Keratinocyte (primary cell): ENCODE measurements around the gene PRKACA. TPM values are rescaled to one million over a fixed set of nuclear protein-coding genes. Genes with fewer than 3 reads are reported as not detected.

Experiments
- DNase-seq: peaks from one replicate; pipeline ENCODE4 v3.0.0-alpha.2; 2011; ENCODE audit warnings: low read depth, missing footprints, low spot score
- FAIRE-seq: peaks from 2 replicates; lab custom pipeline; 2011; peaks lifted over from hg19 to GRCh38; lab: Jason Lieb, UNC
- H2AFZ ChIP-seq: 2 replicates; pipeline ENCODE4 v1.6.0; 2012; ENCODE audit warnings: low read length, control low read depth, inconsistent platforms; ENCODE audit not compliant: control insufficient read depth
- H3K27ac ChIP-seq: 2 replicates; pipeline ENCODE4 v1.5.1; 2011; ENCODE audit warnings: low read length; ENCODE audit not compliant: control insufficient read depth, insufficient read depth
- H3K27me3 ChIP-seq: 3 replicates; pipeline ENCODE4 v1.6.0; 2011; ENCODE audit warnings: low read length; ENCODE audit not compliant: control insufficient read depth, insufficient read depth; ENCODE audit errors: extremely low read depth
- H3K36me3 ChIP-seq, 2 experiments: 2 replicates in 1 of 2; 3 replicates in 1 of 2; pipeline ENCODE4 v1.5.1; 2011; ENCODE audit warnings: low read length in 2 of 2, mild to moderate bottlenecking in 1 of 2; ENCODE audit not compliant: control insufficient read depth in 2 of 2, insufficient read depth in 2 of 2; ENCODE audit errors: extremely low read depth in 1 of 2
- H3K4me1 ChIP-seq: 3 replicates; pipeline ENCODE4 v1.5.1; 2011; ENCODE audit warnings: low read length; ENCODE audit not compliant: control insufficient read depth, insufficient read depth; ENCODE audit errors: extremely low read depth
- H3K4me2 ChIP-seq: 3 replicates; pipeline ENCODE4 v1.6.0; 2011; ENCODE audit warnings: low read depth, low read length; ENCODE audit not compliant: control insufficient read depth, insufficient read depth; ENCODE audit errors: extremely low read depth
- H3K4me3 ChIP-seq, 3 experiments: fragments of 200-600 bp in 1 of 3; sonication (generic) in 1 of 3; 2 replicates in 2 of 3; 3 replicates in 1 of 3; pipeline ENCODE4 v1.5.1; 2011 to 2016; ENCODE audit warnings: low read length in 3 of 3, mild to moderate bottlenecking in 3 of 3, control low read depth in 2 of 3, inconsistent platforms in 1 of 3, low read depth in 1 of 3, mixed read lengths in 1 of 3, mixed run types in 1 of 3, moderate library complexity in 1 of 3; ENCODE audit not compliant: control insufficient read depth in 2 of 3, insufficient read depth in 2 of 3; ENCODE audit errors: extremely low read depth in 1 of 3
- H3K79me2 ChIP-seq: 2 replicates; pipeline ENCODE4 v1.6.0; 2012; ENCODE audit warnings: low read length; ENCODE audit not compliant: control insufficient read depth, insufficient read depth
- H3K9ac ChIP-seq: 3 replicates; pipeline ENCODE4 v1.6.0; 2011; ENCODE audit warnings: low read length; ENCODE audit not compliant: control insufficient read depth, insufficient read depth; ENCODE audit errors: extremely low read depth
- H3K9me1 ChIP-seq: 3 replicates; pipeline ENCODE4 v1.6.0; 2011; ENCODE audit warnings: low read length; ENCODE audit not compliant: control insufficient read depth, insufficient read depth; ENCODE audit errors: extremely low read depth
- H3K9me3 ChIP-seq: 2 replicates; pipeline ENCODE4 v1.5.1; 2012; ENCODE audit warnings: low read depth, low read length; ENCODE audit not compliant: control insufficient read depth
- H4K20me1 ChIP-seq: 3 replicates; pipeline ENCODE4 v1.6.0; 2011; ENCODE audit warnings: low read length; ENCODE audit not compliant: control insufficient read depth, insufficient read depth; ENCODE audit errors: extremely low read depth
- EZH2 ChIP-seq: IDR thresholded peaks from one replicate; pipeline ENCODE4 v1.6.1; 2012; ENCODE audit warnings: inconsistent platforms, mild to moderate bottlenecking, low read length, moderate library complexity
- dilution Hi-C: fragments of 300-500 bp; cut with MboI; formaldehyde crosslinking; loops from one replicate; pipeline ENCODE4 v1.7.0; 2020; ENCODE audit warnings: low sequenced_read_pairs; ENCODE audit not compliant: extremely low pct_ligation_motif_present
- polyA plus RNA-seq, 5 experiments: library from polyadenylated mRNA; depleted of rRNA in 3 of 5; stranded (reverse) in 3 of 5; stranded (forward) in 1 of 5; unstranded in 1 of 5; fragments of >200 nt; gene quantifications; 1 replicate in 1 of 5; 2 replicates in 3 of 5; 3 replicates in 1 of 5; pipeline versions ENCODE4 v1.2.1 to v1.2.3, GENCODE V29; 2011 to 2012; ENCODE audit warnings: missing spikeins in 2 of 5, low read depth in 1 of 5, low replicate concordance in 1 of 5
- TF ChIP-seq, protein P1 (sequence below), 3 experiments: IDR thresholded peaks in 1 of 3; conservative IDR thresholded peaks in 1 of 3; optimal IDR thresholded peaks in 1 of 3; 2 replicates in 2 of 3; 3 replicates in 1 of 3; pipeline versions ENCODE3 to v1.5.1; 2011; ENCODE audit warnings: low read length in 3 of 3, mild to moderate bottlenecking in 3 of 3, moderate library complexity in 2 of 3, control low read depth in 1 of 3, inconsistent platforms in 1 of 3; ENCODE audit not compliant: insufficient read depth in 2 of 3; ENCODE audit errors: extremely low read depth in 1 of 3

The PRKACA gene
- polyA plus RNA-seq, 1 donor (not counting 4 experiments of a cell fraction or from before 2014, with no cell fraction given): 13.7 TPM

DNA sequence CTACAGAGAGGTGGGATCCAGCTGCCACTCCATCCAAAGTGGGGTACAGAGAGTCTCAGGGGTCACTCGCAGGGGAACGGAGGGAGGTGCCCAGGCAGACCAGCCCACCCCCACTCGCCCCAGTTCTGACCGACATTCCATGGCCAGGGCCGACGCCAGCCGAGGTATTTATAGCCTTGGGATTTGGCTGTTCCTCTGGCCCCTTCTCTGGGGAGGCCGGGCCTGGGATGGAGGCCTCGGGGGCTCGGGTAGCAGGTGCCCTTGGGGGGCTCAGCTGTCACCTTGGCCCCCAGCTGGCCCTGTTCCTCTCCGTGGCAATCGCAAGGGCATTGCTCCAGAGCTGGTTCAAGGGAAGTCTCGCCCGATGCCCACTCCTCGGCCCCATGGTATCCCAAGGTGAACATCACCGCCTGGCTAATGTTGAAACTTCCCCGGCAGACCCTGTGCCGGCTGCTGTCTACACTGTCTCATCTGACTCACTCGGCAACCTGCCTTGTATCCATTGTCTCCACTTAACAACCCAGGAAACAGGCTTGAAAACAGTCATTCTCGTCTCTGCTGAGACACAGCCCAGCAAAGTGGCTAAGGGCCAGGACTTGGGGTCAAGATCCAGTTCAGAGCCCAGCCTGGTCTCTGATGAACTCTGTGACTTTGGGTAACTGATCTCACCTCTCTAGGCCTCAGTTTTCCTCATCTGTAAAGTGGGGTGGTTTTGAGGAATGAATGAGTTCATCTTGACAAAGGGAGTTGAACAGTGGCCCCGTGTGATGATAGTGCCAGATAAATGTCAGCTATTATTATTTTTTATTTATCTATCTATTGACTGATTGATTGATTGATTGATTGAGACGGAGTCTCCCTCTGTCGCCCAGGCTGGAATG, 9.7 kb downstream of the PRKACA start:
- FAIRE-seq (no peak), DNase-seq (no peak)
- dilution Hi-C loops: no loop called here
- Histone ChIP-seq H3K4me1 (no peaks in the 10 kb centered on the region), H3K36me3 (peaks cover 6 to 13% of the 10 kb centered on the region in 2 experiments), H3K4me3 (no peak overlapping the region), H3K9me1 (no peaks in the 10 kb centered on the region), H2AFZ (no peak overlapping the region), H3K27ac (no peak overlapping the region), H3K9ac (no peak overlapping the region), H3K79me2 (no peaks in the 10 kb centered on the region), H3K9me3 (no peaks in the 10 kb centered on the region), H3K4me2 (no peak overlapping the region), H4K20me1 (no peaks in the 10 kb centered on the region), H3K27me3 (no peaks in the 10 kb centered on the region)
- TF ChIP-seq, protein P1, sequence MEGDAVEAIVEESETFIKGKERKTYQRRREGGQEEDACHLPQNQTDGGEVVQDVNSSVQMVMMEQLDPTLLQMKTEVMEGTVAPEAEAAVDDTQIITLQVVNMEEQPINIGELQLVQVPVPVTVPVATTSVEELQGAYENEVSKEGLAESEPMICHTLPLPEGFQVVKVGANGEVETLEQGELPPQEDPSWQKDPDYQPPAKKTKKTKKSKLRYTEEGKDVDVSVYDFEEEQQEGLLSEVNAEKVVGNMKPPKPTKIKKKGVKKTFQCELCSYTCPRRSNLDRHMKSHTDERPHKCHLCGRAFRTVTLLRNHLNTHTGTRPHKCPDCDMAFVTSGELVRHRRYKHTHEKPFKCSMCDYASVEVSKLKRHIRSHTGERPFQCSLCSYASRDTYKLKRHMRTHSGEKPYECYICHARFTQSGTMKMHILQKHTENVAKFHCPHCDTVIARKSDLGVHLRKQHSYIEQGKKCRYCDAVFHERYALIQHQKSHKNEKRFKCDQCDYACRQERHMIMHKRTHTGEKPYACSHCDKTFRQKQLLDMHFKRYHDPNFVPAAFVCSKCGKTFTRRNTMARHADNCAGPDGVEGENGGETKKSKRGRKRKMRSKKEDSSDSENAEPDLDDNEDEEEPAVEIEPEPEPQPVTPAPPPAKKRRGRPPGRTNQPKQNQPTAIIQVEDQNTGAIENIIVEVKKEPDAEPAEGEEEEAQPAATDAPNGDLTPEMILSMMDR (optimal IDR thresholded peaks at IDR 0.05 in 1 of 3, IDR thresholded peaks at IDR 0.05 in 1 of 3, conservative IDR thresholded peaks at IDR 0.05 in 1 of 3; ENCODE audit: extremely low read depth in 1 of 3, insufficient read depth in 2 of 3, low read length in 3 of 3): no peak
- no peak for TF ChIP-seq EZH2

DNA sequence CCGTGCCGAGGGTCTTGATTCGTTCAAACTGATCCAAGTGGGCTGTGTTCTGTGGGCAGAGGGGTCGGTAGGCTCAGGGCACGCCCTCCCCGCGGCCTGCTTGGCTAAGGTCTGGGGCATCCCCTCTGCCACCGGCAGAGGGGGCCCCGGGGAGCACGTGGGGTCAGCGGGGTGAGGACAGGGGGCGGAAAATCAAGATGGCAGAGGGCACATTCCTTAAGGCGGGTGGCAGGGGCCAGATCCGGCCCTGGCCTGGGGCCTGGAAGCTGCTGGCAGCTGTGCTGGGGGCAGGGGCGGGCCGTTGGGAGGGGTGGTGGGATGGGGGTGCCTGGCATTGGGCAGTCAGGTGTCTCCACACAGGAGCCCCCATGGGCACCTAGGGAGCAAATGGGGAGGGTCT, 10.7 kb downstream of the PRKACA start:
- Histone ChIP-seq H3K36me3 (peaks cover 6 to 14% of the 10 kb centered on the region in 2 experiments), H3K9me1 (no peaks in the 10 kb centered on the region), H3K4me2 (no peak overlapping the region), H4K20me1 (no peaks in the 10 kb centered on the region), H3K4me3 (no peak overlapping the region), H3K27me3 (no peaks in the 10 kb centered on the region), H3K27ac (no peak overlapping the region), H3K9me3 (no peaks in the 10 kb centered on the region), H3K9ac (no peak overlapping the region), H3K79me2 (no peaks in the 10 kb centered on the region), H3K4me1 (peaks cover 3% of the 10 kb centered on the region), H2AFZ (no peak overlapping the region)
- no peak for TF ChIP-seq EZH2
- TF ChIP-seq, protein P1 (optimal IDR thresholded peaks at IDR 0.05 in 1 of 3, IDR thresholded peaks at IDR 0.05 in 1 of 3, conservative IDR thresholded peaks at IDR 0.05 in 1 of 3; ENCODE audit: extremely low read depth in 1 of 3, insufficient read depth in 2 of 3, low read length in 3 of 3): no peak
- FAIRE-seq (no peak), DNase-seq (no peak)
- dilution Hi-C loops: no loop called here
